ENCODE measurements around the gene KRT80. TPM values are rescaled to one million over a fixed set of nuclear protein-coding genes. Genes with fewer than 3 reads are reported as not detected.

KRT80 gene
- total RNA-seq, 5 donors from 2014 or later (not counting 1 experiment from before 2014, with no cell fraction given), result 0.09 to 0.12 TPM; not detected in 3

- Histone ChIP-seq H3K4me1 (ENCODE audit: control insufficient read depth in 1 of 2, extremely low read depth in 1 of 2, insufficient read depth in 2 of 2, low read length in 2 of 2) (peaks cover 5 to 22% of the 10 kb centered on the region in 2 experiments), H3K36me3 (ENCODE audit: control insufficient read depth in 2 of 2, extremely low read depth in 1 of 2, insufficient read depth in 1 of 2, low read length in 1 of 2) (no peaks in the 10 kb centered on the region), H3K27me3 (replicated peaks in 1 of 2; ENCODE audit: control insufficient read depth in 2 of 2, extremely low read depth in 1 of 2, insufficient read depth in 2 of 2, low read length in 1 of 2) (peaks cover 0 to 16% of the 10 kb centered on the region in 2 experiments), H3K9me3 (no peaks in the 10 kb centered on the region), H3K4me3 (ENCODE audit: control insufficient read depth in 1 of 2, extremely low read depth in 1 of 2, low read length in 1 of 2) (no peak overlapping the region), H3K27ac (ENCODE audit: low read length) (no peak overlapping the region)
- no peak for ATAC-seq (replicated peaks in 1 of 4)
- H3K9me3 Mint-ChIP-seq, result no peaks in the 10 kb centered on the region
- H3K4me1 Mint-ChIP-seq, result peaks cover 16 to 34% (median 32%) of the 10 kb centered on the region in 3 donors
- no peaks in the 10 kb centered on the region for H3K27me3 Mint-ChIP-seq
- no peaks in the 10 kb centered on the region for H3K36me3 Mint-ChIP-seq
- H3K27ac Mint-ChIP-seq, result no peak overlapping the region
- no peak overlapping the region for H3K4me3 Mint-ChIP-seq
- ChIA-PET POLR2A (no interaction called here), CTCF (interaction anchor here (0.6 to 0.9 kb wide), 2 partner anchors 116 to 841 kb away, joined by 3 to 7 read pairs; no protein-coding TSS in a partner anchor)
- WGBS (ENCODE audit: insufficient coverage), result no CpG with 5 or more reads among the region's 3 CpGs
- no peak for DNase-seq
These were observed 28.8 kb downstream of the KRT80 start for GRCh38 chr12:52162981-52163380.

GRCh38 chr12:52160200-52160599 lies 31.6 kb downstream of the KRT80 start:
- no peak overlapping the region for H3K4me3 Mint-ChIP-seq
- peaks cover 0 to 16% of the 10 kb centered on the region in 2 experiments for H3K27me3 ChIP-seq (replicated peaks in 1 of 2; ENCODE audit: control insufficient read depth in 2 of 2, extremely low read depth in 1 of 2, insufficient read depth in 2 of 2, low read length in 1 of 2)
- no peak for ATAC-seq (replicated peaks in 1 of 4)
- H3K36me3 Mint-ChIP-seq, result no peaks in the 10 kb centered on the region
- H3K4me1 ChIP-seq (ENCODE audit: control insufficient read depth in 1 of 2, extremely low read depth in 1 of 2, insufficient read depth in 2 of 2, low read length in 2 of 2), result peaks cover 20 to 42% of the 10 kb centered on the region in 2 experiments
- H3K27me3 Mint-ChIP-seq, result no peaks in the 10 kb centered on the region
- no peaks in the 10 kb centered on the region for H3K36me3 ChIP-seq (ENCODE audit: control insufficient read depth in 2 of 2, extremely low read depth in 1 of 2, insufficient read depth in 1 of 2, low read length in 1 of 2)
- DNase-seq, result no peak
- H3K9me3 Mint-ChIP-seq, result no peaks in the 10 kb centered on the region
- ChIA-PET CTCF (interaction anchor here in 1 of 2 donors (0.6 kb wide), 1 partner anchor 164 kb away, joined by 3 read pairs; no protein-coding TSS in a partner anchor), POLR2A (no interaction called here)
- WGBS (ENCODE audit: insufficient coverage), result 73% methylated on average over 3 of the region's 4 CpGs
- H3K4me1 Mint-ChIP-seq, result peaks cover 29 to 54% (median 53%) of the 10 kb centered on the region in 3 donors
- no peak overlapping the region for H3K27ac Mint-ChIP-seq
- no peak overlapping the region for H3K27ac ChIP-seq (ENCODE audit: low read length)
- H3K9me3 ChIP-seq, result no peaks in the 10 kb centered on the region
- no peak overlapping the region for H3K4me3 ChIP-seq (ENCODE audit: control insufficient read depth in 1 of 2, extremely low read depth in 1 of 2, low read length in 1 of 2)

- Histone ChIP-seq H3K9me3 (no peaks in the 10 kb centered on the region), H3K4me3 (ENCODE audit: control insufficient read depth in 1 of 2, extremely low read depth in 1 of 2, low read length in 1 of 2) (no peak overlapping the region), H3K27ac (ENCODE audit: low read length) (no peak overlapping the region), H3K27me3 (replicated peaks in 1 of 2; ENCODE audit: control insufficient read depth in 2 of 2, extremely low read depth in 1 of 2, insufficient read depth in 2 of 2, low read length in 1 of 2) (peaks cover 0 to 9% of the 10 kb centered on the region in 2 experiments), H3K36me3 (ENCODE audit: control insufficient read depth in 2 of 2, extremely low read depth in 1 of 2, insufficient read depth in 1 of 2, low read length in 1 of 2) (no peaks in the 10 kb centered on the region), H3K4me1 (ENCODE audit: control insufficient read depth in 1 of 2, extremely low read depth in 1 of 2, insufficient read depth in 2 of 2, low read length in 2 of 2) (peaks cover 23 to 57% of the 10 kb centered on the region in 2 experiments)
- Mint-ChIP-seq H3K4me3 (no peak overlapping the region), H3K27ac (no peak overlapping the region), H3K9me3 (no peaks in the 10 kb centered on the region), H3K4me1 (peaks cover 30 to 68% (median 48%) of the 10 kb centered on the region in 3 donors), H3K27me3 (no peaks in the 10 kb centered on the region), H3K36me3 (no peaks in the 10 kb centered on the region)
- no peak for ATAC-seq (replicated peaks in 1 of 4)
- WGBS (ENCODE audit: insufficient coverage), result 80% methylated on average over 1 of the region's 5 CpGs
- ChIA-PET CTCF (interaction anchor here (1.4 to 2.3 kb wide), 4 partner anchors 169 to 823 kb away, joined by 4 to 8 read pairs (median 4); no protein-coding TSS in a partner anchor), POLR2A (no interaction called here)
- DNase-seq, result no peak
These were observed 34.2 kb downstream of the KRT80 start for GRCh38 chr12:52157566-52158150.

- Histone ChIP-seq H3K4me1 (ENCODE audit: control insufficient read depth in 1 of 2, extremely low read depth in 1 of 2, insufficient read depth in 2 of 2, low read length in 2 of 2) (peaks cover 22 to 54% of the 10 kb centered on the region in 2 experiments), H3K9me3 (no peaks in the 10 kb centered on the region), H3K27me3 (replicated peaks in 1 of 2; ENCODE audit: control insufficient read depth in 2 of 2, extremely low read depth in 1 of 2, insufficient read depth in 2 of 2, low read length in 1 of 2) (peaks cover 0 to 12% of the 10 kb centered on the region in 2 experiments), H3K36me3 (ENCODE audit: control insufficient read depth in 2 of 2, extremely low read depth in 1 of 2, insufficient read depth in 1 of 2, low read length in 1 of 2) (no peaks in the 10 kb centered on the region), H3K27ac (ENCODE audit: low read length) (no peak overlapping the region), H3K4me3 (ENCODE audit: control insufficient read depth in 1 of 2, extremely low read depth in 1 of 2, low read length in 1 of 2) (no peak overlapping the region)
- no peaks in the 10 kb centered on the region for H3K27me3 Mint-ChIP-seq
- H3K36me3 Mint-ChIP-seq, result no peaks in the 10 kb centered on the region
- ChIA-PET POLR2A (no interaction called here), CTCF (interaction anchor here (0.5 to 2.3 kb wide), 9 partner anchors 49 to 823 kb away, joined by 3 to 8 read pairs (median 4); no protein-coding TSS in a partner anchor)
- peaks cover 28 to 62% (median 43%) of the 10 kb centered on the region in 3 donors for H3K4me1 Mint-ChIP-seq
- 80% methylated on average over 5 of the region's 15 CpGs for WGBS (ENCODE audit: insufficient coverage)
- H3K9me3 Mint-ChIP-seq, result no peaks in the 10 kb centered on the region
- H3K4me3 Mint-ChIP-seq, result no peak overlapping the region
- DNase-seq (peak; percentile 26 to 82 (median 59)), ATAC-seq (replicated peaks in 1 of 4) (peak; percentile 28 to 49 (median 42))
- no peak overlapping the region for H3K27ac Mint-ChIP-seq
These were observed 34.9 kb downstream of the KRT80 start for GRCh38 chr12:52156757-52157565.

GRCh38 chr12:52156311-52156710 lies 35.5 kb downstream of the KRT80 start:
- no peak overlapping the region for H3K4me3 ChIP-seq (ENCODE audit: control insufficient read depth in 1 of 2, extremely low read depth in 1 of 2, low read length in 1 of 2)
- no peak for DNase-seq
- Mint-ChIP-seq H3K4me3 (no peak overlapping the region), H3K4me1 (peaks cover 26 to 62% (median 43%) of the 10 kb centered on the region in 3 donors), H3K9me3 (no peaks in the 10 kb centered on the region), H3K27me3 (peaks cover 0 to 3% of the 10 kb centered on the region in 2 donors), H3K36me3 (no peaks in the 10 kb centered on the region), H3K27ac (peak overlapping the region in 1 of 2 donors; percentile 19)
- peaks cover 19 to 52% of the 10 kb centered on the region in 2 experiments for H3K4me1 ChIP-seq (ENCODE audit: control insufficient read depth in 1 of 2, extremely low read depth in 1 of 2, insufficient read depth in 2 of 2, low read length in 2 of 2)
- peaks cover 0 to 16% of the 10 kb centered on the region in 2 experiments for H3K27me3 ChIP-seq (replicated peaks in 1 of 2; ENCODE audit: control insufficient read depth in 2 of 2, extremely low read depth in 1 of 2, insufficient read depth in 2 of 2, low read length in 1 of 2)
- no peak for ATAC-seq (replicated peaks in 1 of 4)
- no peaks in the 10 kb centered on the region for H3K36me3 ChIP-seq (ENCODE audit: control insufficient read depth in 2 of 2, extremely low read depth in 1 of 2, insufficient read depth in 1 of 2, low read length in 1 of 2)
- H3K9me3 ChIP-seq, result no peaks in the 10 kb centered on the region
- peak overlapping the region; percentile 91 for H3K27ac ChIP-seq (ENCODE audit: low read length)
- WGBS (ENCODE audit: insufficient coverage), result 100% methylated on average over 2 of the region's 4 CpGs
- ChIA-PET POLR2A (no interaction called here), CTCF (interaction anchor here (0.5 to 2.3 kb wide), 8 partner anchors 50 to 800 kb away, joined by 3 to 8 read pairs (median 3); no protein-coding TSS in a partner anchor)

All from T-cell (primary cell).